Vagina (tissue), 2 donors: Measurements from ENCODE around the gene PPP4R3A.

Experiments
- CTCF ChIP-seq, 3 experiments: fragments of 450-650 bp in 2 of 3; fragments of 200-600 bp in 1 of 3; sonication (generic) in 1 of 3; IDR thresholded peaks; one replicate each; pipeline ENCODE4 v1.5.1; 2017 to 2019; ENCODE audit warnings: antibody characterized with exemption in 3 of 3, mild to moderate bottlenecking in 2 of 3, moderate library complexity in 2 of 3
- POLR2A ChIP-seq, 2 donors: fragments of 450-650 bp; IDR thresholded peaks; one replicate each; pipeline ENCODE4 v1.6.1; 2017; ENCODE audit warnings: antibody characterized with exemption in 2 of 2, mild to moderate bottlenecking in 2 of 2, moderate library complexity in 2 of 2
- POLR2AphosphoS5 ChIP-seq, 2 donors: sonication (generic); formaldehyde crosslinking; IDR thresholded peaks; one replicate each; pipeline ENCODE4 v1.9.0; 2017; ENCODE audit warnings: antibody characterized with exemption in 2 of 2, mild to moderate bottlenecking in 2 of 2, low read depth in 1 of 2; ENCODE audit not compliant: insufficient read depth in 1 of 2

DNA sequence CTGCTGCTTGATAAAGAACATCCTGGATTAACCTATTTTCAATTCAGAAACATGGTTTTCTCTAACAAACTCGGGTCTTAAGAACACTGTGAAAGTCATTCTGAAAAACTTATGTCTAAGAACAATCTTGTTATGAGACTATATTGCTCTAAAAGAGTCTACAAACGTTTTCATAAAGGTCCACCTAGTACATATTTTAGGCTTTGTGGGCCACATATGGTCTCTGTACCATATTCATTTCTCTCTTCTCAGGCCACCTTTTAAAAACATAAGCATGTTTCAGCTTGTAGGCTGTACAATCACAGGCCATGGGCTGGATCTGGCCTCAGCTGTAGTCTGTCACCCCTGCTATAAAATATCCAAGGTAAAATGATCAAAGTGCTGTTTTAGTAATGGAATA, 39.9 kb downstream of the PPP4R3A start:
- no peak for TF ChIP-seq CTCF (IDR thresholded peaks at IDR 0.05)
- TF ChIP-seq POLR2A (IDR thresholded peaks at IDR 0.05): no peak
- TF ChIP-seq POLR2AphosphoS5 (IDR thresholded peaks at IDR 0.05; ENCODE audit: insufficient read depth in 1 of 2, low read depth in 1 of 2): no peak
